ENCODE results near the gene CRADD. TPM values are rescaled to one million over a fixed set of nuclear protein-coding genes. Genes with fewer than 3 reads are reported as not detected.

Gene CRADD
- total RNA-seq, 1 donor from 2014 or later: 9.1 TPM

GRCh38 chr12:93876360-93876759 is 199.2 kb downstream of the CRADD start:
- no peak overlapping the region for H3K27ac Mint-ChIP-seq (ENCODE audit: unreplicated experiment)
- H3K27me3 Mint-ChIP-seq (ENCODE audit: low read depth): no peaks in the 10 kb centered on the region
- peaks cover 33% of the 10 kb centered on the region for H3K36me3 Mint-ChIP-seq (ENCODE audit: low read depth)
- peaks cover 11% of the 10 kb centered on the region for H3K4me1 Mint-ChIP-seq (ENCODE audit: low read depth)
- H3K4me3 Mint-ChIP-seq (ENCODE audit: unreplicated experiment): no peak overlapping the region
- no peak for TF ChIP-seq CTCF (IDR thresholded peaks at IDR 0.05)
- no peak for DNase-seq (ENCODE audit: low spot score)
- H3K9me3 Mint-ChIP-seq (ENCODE audit: low read depth): peaks cover 56% of the 10 kb centered on the region

GRCh38 chr12:93877446-93877845 is 200.3 kb downstream of the CRADD start:
- Mint-ChIP-seq H3K27ac (ENCODE audit: unreplicated experiment) (no peak overlapping the region), H3K4me1 (ENCODE audit: low read depth) (peaks cover 11% of the 10 kb centered on the region), H3K27me3 (ENCODE audit: low read depth) (no peaks in the 10 kb centered on the region), H3K36me3 (ENCODE audit: low read depth) (peaks cover 27% of the 10 kb centered on the region), H3K9me3 (ENCODE audit: low read depth) (peaks cover 45% of the 10 kb centered on the region), H3K4me3 (ENCODE audit: unreplicated experiment) (no peak overlapping the region)
- no peak for DNase-seq (ENCODE audit: low spot score)
- no peak for TF ChIP-seq CTCF (IDR thresholded peaks at IDR 0.05)

- H3K9me3 Mint-ChIP-seq (ENCODE audit: low read depth): peaks cover 22% of the 10 kb centered on the region
- peak overlapping the region; percentile 55 for H3K27ac Mint-ChIP-seq (ENCODE audit: unreplicated experiment)
- TF ChIP-seq CTCF (IDR thresholded peaks at IDR 0.05): no peak
- H3K4me1 Mint-ChIP-seq (ENCODE audit: low read depth): peaks cover 25% of the 10 kb centered on the region
- H3K4me3 Mint-ChIP-seq (ENCODE audit: unreplicated experiment): no peak overlapping the region
- no peak for DNase-seq (ENCODE audit: low spot score)
- no peaks in the 10 kb centered on the region for H3K27me3 Mint-ChIP-seq (ENCODE audit: low read depth)
- H3K36me3 Mint-ChIP-seq (ENCODE audit: low read depth): peaks cover 7% of the 10 kb centered on the region
Observed at GRCh38 chr12:93879476-93880421, 202.6 kb downstream of the CRADD start.

GRCh38 chr12:93880853-93881522 is 203.8 kb downstream of the CRADD start:
- H3K4me3 Mint-ChIP-seq (ENCODE audit: unreplicated experiment): no peak overlapping the region
- peaks cover 29% of the 10 kb centered on the region for H3K4me1 Mint-ChIP-seq (ENCODE audit: low read depth)
- peaks cover 10% of the 10 kb centered on the region for H3K9me3 Mint-ChIP-seq (ENCODE audit: low read depth)
- peaks cover 2% of the 10 kb centered on the region for H3K36me3 Mint-ChIP-seq (ENCODE audit: low read depth)
- no peaks in the 10 kb centered on the region for H3K27me3 Mint-ChIP-seq (ENCODE audit: low read depth)
- no peak overlapping the region for H3K27ac Mint-ChIP-seq (ENCODE audit: unreplicated experiment)
- no peak for TF ChIP-seq CTCF (IDR thresholded peaks at IDR 0.05)
- DNase-seq (ENCODE audit: low spot score): no peak

- H3K9me3 Mint-ChIP-seq (ENCODE audit: low read depth): no peaks in the 10 kb centered on the region
- peaks cover 34% of the 10 kb centered on the region for H3K4me1 Mint-ChIP-seq (ENCODE audit: low read depth)
- H3K27me3 Mint-ChIP-seq (ENCODE audit: low read depth): no peaks in the 10 kb centered on the region
- no peak overlapping the region for H3K4me3 Mint-ChIP-seq (ENCODE audit: unreplicated experiment)
- H3K36me3 Mint-ChIP-seq (ENCODE audit: low read depth): no peaks in the 10 kb centered on the region
- no peak for DNase-seq (ENCODE audit: low spot score)
- no peak for TF ChIP-seq CTCF (IDR thresholded peaks at IDR 0.05)
- H3K27ac Mint-ChIP-seq (ENCODE audit: unreplicated experiment): no peak overlapping the region
Observed at GRCh38 chr12:93882763-93883162, 205.6 kb downstream of the CRADD start.

Measured in chondrocyte (in vitro differentiated cells).